GM19238 (cell line): ENCODE data around the gene NUDT14.

Experiments used
- DNase-seq: peaks from one replicate; pipeline ENCODE4 v3.0.0; 2011; ENCODE audit warnings: low spot score; ENCODE audit not compliant: insufficient read length

Gene NUDT14

GRCh38 chr14:105147671-105148603, 33.2 kb downstream of the NUDT14 start:
- no peak for DNase-seq

- no peak for DNase-seq
Observed at GRCh38 chr14:105146976-105147635, 34.0 kb downstream of the NUDT14 start.

DNA sequence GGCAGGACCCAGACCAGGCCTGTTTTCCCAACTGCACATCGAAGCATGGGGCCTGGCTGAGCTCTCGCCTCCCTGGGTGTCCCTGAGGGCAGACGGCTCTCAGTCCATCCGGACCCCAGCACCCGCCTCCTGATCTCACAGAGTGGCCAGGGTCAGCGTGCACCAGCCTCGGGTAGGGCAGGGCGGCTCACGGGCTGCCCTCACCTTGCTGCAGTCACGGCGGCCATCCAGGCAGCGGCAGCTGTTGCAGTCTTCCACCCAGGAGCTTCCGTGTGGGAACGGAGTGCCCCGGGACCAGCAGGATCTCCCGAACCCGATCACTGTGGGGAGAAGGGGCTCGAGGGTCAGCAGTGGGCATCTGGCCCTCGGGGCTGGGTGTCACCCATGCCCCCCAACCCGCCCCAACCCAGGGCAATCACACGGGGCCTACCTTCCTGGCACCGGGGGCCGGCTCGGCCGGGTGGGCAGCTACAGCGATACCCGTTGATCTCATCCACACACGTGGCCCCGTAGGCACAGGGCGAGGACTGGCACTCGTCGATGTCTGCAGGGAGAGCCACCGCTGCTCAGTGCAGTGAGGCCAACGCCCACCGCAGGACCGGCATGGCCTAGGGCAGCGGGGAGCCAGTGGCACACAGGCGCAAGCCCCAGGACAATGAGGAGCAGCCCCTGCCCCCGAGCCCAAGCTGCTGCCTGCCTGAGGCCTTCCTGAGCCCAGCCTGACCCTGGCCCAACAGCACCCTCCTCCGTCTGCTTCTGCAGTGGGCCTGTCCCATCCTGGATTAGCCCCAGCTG, 34.7 kb downstream of the NUDT14 start:
- DNase-seq = no peak

DNA sequence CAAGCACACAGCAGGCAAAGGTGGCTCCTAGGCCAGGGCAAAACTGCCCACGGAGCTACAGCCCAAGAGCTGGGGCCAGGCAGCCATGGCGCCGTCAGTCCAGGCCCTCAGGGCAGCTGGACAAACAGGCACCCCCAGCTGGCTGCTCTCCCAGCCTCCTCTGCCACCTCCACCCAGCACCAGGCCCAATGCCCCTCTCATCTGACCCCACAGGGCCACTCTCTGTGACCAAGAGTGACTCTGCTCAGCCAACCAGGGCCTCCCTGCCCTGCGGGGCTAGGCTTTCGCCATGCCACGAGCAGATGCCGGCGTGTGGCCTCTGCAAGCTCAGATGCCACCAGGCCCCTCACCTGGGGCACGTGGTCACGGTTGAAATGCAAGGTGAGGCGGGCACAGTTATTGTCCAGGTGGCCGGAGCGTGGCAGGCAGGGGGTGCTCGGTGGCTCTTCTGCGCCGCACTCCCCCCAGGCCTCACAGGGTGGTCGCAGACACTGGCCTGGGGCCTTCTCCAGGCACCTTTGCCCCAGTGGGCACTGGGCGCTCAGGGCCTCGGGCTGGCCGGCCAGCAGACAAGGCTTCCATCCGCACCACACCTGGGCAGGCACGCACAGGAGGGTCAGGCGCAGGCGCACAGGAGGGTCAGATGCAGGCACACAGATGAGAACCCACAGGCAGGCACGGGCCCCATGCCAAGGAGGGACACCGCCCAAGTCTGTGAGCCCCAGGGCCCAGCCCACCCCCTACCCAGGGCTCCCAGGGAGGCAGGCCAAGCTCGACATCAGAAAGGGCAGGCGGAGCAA, 35.5 kb downstream of the NUDT14 start:
- DNase-seq = no peak

- no peak for DNase-seq
Observed at GRCh38 chr14:105144666-105145380, 36.3 kb downstream of the NUDT14 start.

GRCh38 chr14:105144026-105144665, 37.0 kb downstream of the NUDT14 start:
- DNase-seq = no peak

GRCh38 chr14:105143451-105144025, 37.6 kb downstream of the NUDT14 start:
- DNase-seq = no peak

- no peak for DNase-seq
Observed at GRCh38 chr14:105142651-105143450, 38.3 kb downstream of the NUDT14 start.

GRCh38 chr14:105141486-105142281, 39.4 kb downstream of the NUDT14 start:
- no peak for DNase-seq

- DNase-seq = no peak
Observed at GRCh38 chr14:105141026-105141425, 40.1 kb downstream of the NUDT14 start.

DNA sequence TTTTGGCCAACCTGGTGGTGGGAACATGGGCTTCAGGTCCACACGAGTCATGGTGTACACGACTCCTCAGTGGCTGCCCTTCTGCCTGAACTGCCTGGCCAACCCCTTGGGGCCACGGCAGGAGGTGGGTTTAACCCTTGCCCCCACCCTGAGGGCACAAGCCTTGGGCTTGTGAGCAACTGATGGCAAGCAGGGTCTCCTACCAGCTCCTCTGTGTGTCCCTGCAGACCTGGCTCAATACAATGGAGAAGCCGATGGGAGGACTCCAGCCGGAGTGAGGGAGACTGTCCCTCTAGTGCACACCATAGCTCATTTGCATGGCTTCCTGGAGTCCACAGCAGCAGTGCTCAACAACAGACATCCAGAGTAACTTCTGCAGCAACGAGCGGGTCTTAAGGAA, 40.5 kb downstream of the NUDT14 start:
- DNase-seq = no peak

GRCh38 chr14:105139831-105140239, 41.3 kb downstream of the NUDT14 start:
- DNase-seq = no peak

DNA sequence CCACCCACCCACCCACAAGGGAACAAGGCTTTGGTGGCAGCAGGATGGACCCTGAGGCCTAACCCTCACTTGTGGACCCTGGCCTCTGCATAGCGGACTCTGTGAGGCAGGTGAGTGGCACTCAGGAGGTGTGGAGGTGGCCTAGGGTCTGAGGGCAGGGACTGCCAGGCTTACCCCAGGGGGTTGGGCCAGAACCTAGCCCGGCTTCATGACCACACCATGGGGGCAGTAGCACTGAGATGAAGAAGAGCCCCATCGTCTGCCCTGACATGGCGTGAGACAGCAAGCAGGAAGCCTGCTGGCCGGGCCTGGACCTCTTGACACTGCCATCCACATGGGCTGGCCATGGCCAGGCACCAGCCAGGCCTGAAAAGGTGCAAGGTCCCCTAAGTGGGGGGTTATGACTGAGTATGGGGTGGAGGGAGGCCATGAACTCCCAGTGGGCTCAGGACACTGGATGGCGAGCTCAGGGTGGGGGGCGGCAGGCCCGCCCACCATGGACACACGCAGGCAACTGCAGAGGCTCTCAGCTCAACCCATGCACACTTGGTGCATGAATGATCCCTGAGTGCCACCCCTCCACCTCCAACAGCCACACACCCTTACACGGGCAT, 41.8 kb downstream of the NUDT14 start:
- no peak for DNase-seq

- no peak for DNase-seq
Observed at GRCh38 chr14:105138551-105139111, 42.5 kb downstream of the NUDT14 start.

DNA sequence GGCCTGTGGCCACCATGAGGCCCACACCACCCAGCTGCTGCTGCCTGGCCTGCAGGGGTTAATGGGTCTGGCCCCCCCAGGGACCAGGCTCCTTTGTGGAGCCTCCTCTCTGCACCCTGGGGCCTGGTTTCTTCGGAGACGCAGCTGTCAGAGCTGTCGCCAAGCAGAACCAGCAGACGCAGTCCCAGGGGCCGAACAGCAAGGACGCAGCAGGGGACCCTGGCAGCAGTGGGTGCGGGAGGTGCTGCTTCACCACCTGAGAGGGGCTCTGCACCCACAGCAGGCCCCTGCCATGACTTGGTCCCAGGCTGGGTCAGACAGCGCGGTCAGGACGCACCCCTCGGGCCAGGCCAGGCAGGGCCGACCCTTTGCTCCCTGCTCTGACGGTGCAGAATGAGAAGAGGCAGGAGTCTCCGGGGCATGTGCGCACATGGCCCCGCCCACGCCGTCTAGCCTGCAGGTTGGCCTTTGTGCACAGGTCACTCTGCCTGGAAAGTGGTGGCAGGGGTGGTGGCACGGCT, 43.0 kb downstream of the NUDT14 start:
- DNase-seq = no peak

- DNase-seq = no peak
Observed at GRCh38 chr14:105137481-105138020, 43.6 kb downstream of the NUDT14 start.
